ENCODE data around the gene ELAVL1. TPM values are rescaled to one million over a fixed set of nuclear protein-coding genes. Genes with fewer than 3 reads are reported as not detected.

ELAVL1 gene
- total RNA-seq, 2 experiments from 2014 or later, result 161 to 164 TPM

DNA sequence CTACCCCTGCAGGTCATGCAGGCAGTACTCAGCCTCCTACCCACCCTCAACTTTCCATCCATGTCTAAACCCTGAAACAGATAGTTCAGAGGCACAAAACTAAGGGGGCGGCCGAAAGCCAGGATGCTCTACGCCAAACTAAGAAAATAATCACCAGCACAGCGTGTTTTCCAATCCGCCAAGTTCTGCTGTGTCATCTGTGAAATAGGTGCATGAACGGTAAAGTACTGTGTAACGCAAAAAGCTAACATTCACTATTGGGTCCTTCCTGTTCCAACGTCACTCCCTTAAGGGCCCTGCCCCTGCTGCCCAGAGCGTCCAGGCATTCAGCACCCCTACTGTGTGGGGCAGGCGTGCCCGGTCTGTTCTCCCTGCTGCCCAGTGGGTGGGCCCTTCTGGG is 49.7 kb downstream of the ELAVL1 start:
- CTCF ChIA-PET, result interaction anchor here (1.2 kb wide), 1 partner anchor 12 kb away, joined by 3 read pairs; the partner anchor contains the start of gene TIMM44

GRCh38 chr19:7953576-7953975 is 51.9 kb downstream of the ELAVL1 start:
- Mint-ChIP-seq H3K4me3 (no peak overlapping the region), H3K27me3 (no peaks in the 10 kb centered on the region), H3K9me3 (no peaks in the 10 kb centered on the region), H3K27ac (no peak overlapping the region), H3K36me3 (ENCODE audit: low read depth) (no peaks in the 10 kb centered on the region), H3K4me1 (ENCODE audit: low read depth) (no peaks in the 10 kb centered on the region)
- intact Hi-C loops (cut with micrococcal nuclease), result no loop called here
- ChIA-PET CTCF (interaction anchor here (2.2 kb wide), 1 partner anchor 9 kb away, joined by 9 read pairs; no protein-coding TSS in a partner anchor), POLR2A (interaction anchor here (0.7 to 1.0 kb wide), 3 partner anchors 8 to 605 kb away, joined by 3 to 4 read pairs (median 3); no protein-coding TSS in a partner anchor)
- ATAC-seq, result no peak
- DNase-seq, result no peak
- no peak for TF ChIP-seq CTCF (IDR thresholded peaks at IDR 0.05)

More for the DNA sequence above, 49.7 kb downstream of the ELAVL1 start:
- peak; percentile 24 for ATAC-seq
- POLR2A ChIA-PET, result no interaction called here
- Mint-ChIP-seq H3K27ac (no peak overlapping the region), H3K27me3 (no peaks in the 10 kb centered on the region), H3K36me3 (ENCODE audit: low read depth) (no peaks in the 10 kb centered on the region), H3K4me1 (ENCODE audit: low read depth) (peaks cover 3% of the 10 kb centered on the region), H3K4me3 (no peak overlapping the region), H3K9me3 (no peaks in the 10 kb centered on the region)
- no peak for DNase-seq
- intact Hi-C loops (cut with micrococcal nuclease), result no loop called here
- no peak for TF ChIP-seq CTCF (IDR thresholded peaks at IDR 0.05)

- no peak overlapping the region for H3K4me3 Mint-ChIP-seq
- peaks cover under 1% of the 10 kb centered on the region for H3K4me1 Mint-ChIP-seq (ENCODE audit: low read depth)
- no peak overlapping the region for H3K27ac Mint-ChIP-seq
- TF ChIP-seq CTCF (IDR thresholded peaks at IDR 0.05), result no peak
- CTCF ChIA-PET, result interaction anchor here (2.2 kb wide), 1 partner anchor 8 kb away, joined by 9 read pairs; no protein-coding TSS in a partner anchor
- no peaks in the 10 kb centered on the region for H3K9me3 Mint-ChIP-seq
- POLR2A ChIA-PET, result interaction anchor here (0.9 to 1.0 kb wide), 2 partner anchors 9 to 606 kb away, joined by 3 to 4 read pairs; no protein-coding TSS in a partner anchor
- no peaks in the 10 kb centered on the region for H3K36me3 Mint-ChIP-seq (ENCODE audit: low read depth)
- intact Hi-C loops (cut with micrococcal nuclease), result no loop called here
- ATAC-seq (no peak), DNase-seq (no peak)
- no peaks in the 10 kb centered on the region for H3K27me3 Mint-ChIP-seq
These were observed 52.4 kb downstream of the ELAVL1 start for GRCh38 chr19:7953060-7953459.

GRCh38 chr19:7947939-7948338 is 57.5 kb downstream of the ELAVL1 start:
- Mint-ChIP-seq H3K4me3 (no peak overlapping the region), H3K9me3 (no peaks in the 10 kb centered on the region), H3K27ac (no peak overlapping the region), H3K27me3 (no peaks in the 10 kb centered on the region), H3K4me1 (ENCODE audit: low read depth) (peaks cover 22% of the 10 kb centered on the region), H3K36me3 (ENCODE audit: low read depth) (no peaks in the 10 kb centered on the region)
- ChIA-PET CTCF (interaction anchor here (1.0 to 1.7 kb wide), 3 partner anchors 23 to 121 kb away, joined by 3 to 4 read pairs (median 4); no protein-coding TSS in a partner anchor), POLR2A (no interaction called here)
- DNase-seq, result no peak
- intact Hi-C loops (cut with micrococcal nuclease), result loop anchor here (10.0 kb wide), 2 partner anchors 57 to 297 kb away; partner anchors contain the start of gene ELAVL1
- no peak for TF ChIP-seq CTCF (IDR thresholded peaks at IDR 0.05)
- no peak for ATAC-seq

DNA sequence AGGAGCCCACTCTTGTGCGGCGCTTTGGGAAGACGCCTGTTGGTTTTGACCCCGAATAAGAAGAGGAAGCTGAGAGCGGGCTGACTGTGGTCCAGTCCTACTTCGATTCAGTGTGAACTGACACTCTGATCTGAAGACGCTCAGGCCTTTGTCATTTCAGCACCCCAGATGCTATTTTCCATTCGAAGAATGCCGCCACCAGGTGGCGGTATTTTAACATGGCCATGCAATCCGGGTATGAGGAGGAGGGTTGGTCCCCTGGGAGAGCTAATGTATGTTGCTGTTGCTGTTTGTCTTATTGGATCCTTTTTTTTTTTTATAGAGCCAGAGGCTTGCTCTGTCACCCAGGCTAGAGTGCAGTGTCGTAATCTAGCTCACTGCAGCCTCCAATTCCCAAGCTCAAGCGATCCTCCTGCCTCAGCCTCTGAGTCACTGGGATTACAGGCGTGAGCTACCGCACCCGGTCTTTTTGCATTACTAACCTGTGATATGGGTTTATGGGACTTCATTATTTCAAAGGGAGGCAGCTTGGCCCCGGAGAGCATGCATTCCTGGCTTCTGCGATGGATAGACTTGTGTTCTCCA is 61.2 kb downstream of the ELAVL1 start:
- H3K9me3 Mint-ChIP-seq, result no peaks in the 10 kb centered on the region
- DNase-seq (peak; percentile 96), ATAC-seq (peak; percentile 48)
- H3K4me3 Mint-ChIP-seq, result peak overlapping the region; percentile 97
- peak overlapping the region; percentile 98 for H3K27ac Mint-ChIP-seq
- H3K36me3 Mint-ChIP-seq (ENCODE audit: low read depth), result peaks cover 16% of the 10 kb centered on the region
- intact Hi-C loops (cut with micrococcal nuclease), result loop anchor here (10.0 kb wide), 2 partner anchors 61 to 301 kb away; partner anchors contain the start of gene ELAVL1
- CTCF ChIA-PET, result interaction anchor here (0.8 to 3.3 kb wide), 27 partner anchors 9 to 311 kb away, joined by 3 to 31 read pairs (median 5); partner anchors contain the start of genes ELAVL1 and SNAPC2
- peaks cover 44% of the 10 kb centered on the region for H3K4me1 Mint-ChIP-seq (ENCODE audit: low read depth)
- TF ChIP-seq CTCF (IDR thresholded peaks at IDR 0.05), result peak; percentile 92
- no peaks in the 10 kb centered on the region for H3K27me3 Mint-ChIP-seq
- POLR2A ChIA-PET, result interaction anchor here (0.6 to 6.7 kb wide), 18 partner anchors 9 to 543 kb away, joined by 3 to 81 read pairs (median 4); partner anchors contain the start of genes CTXN1, ELAVL1 and SNAPC2
